Neutrophil (primary cell): ENCODE results near the gene NKD1.

ENCODE experiments used
- H3K27ac ChIP-seq: fragments of 200-600 bp; sonication (generic); 2 replicates; pipeline ENCODE4 v1.5.1; 2016; ENCODE audit warnings: mild to moderate bottlenecking, moderate library complexity
- H3K27me3 ChIP-seq: fragments of 200-600 bp; sonication (generic); 2 replicates; pipeline ENCODE4 v1.6.0; 2016; ENCODE audit warnings: mild to moderate bottlenecking
- H3K36me3 ChIP-seq: fragments of 200-600 bp; sonication (generic); 2 replicates; pipeline ENCODE4 v1.5.1; 2017
- H3K4me1 ChIP-seq, 2 experiments: fragments of 200-600 bp in 1 of 2; sonication (generic) in 1 of 2; 1 replicate in 1 of 2; 2 replicates in 1 of 2; pipeline versions ENCODE4 v1.5.1 to v1.6.1; 2013 to 2016; ENCODE audit warnings: low read depth in 1 of 2, low read length in 1 of 2, mild to moderate bottlenecking in 1 of 2, moderate library complexity in 1 of 2; ENCODE audit not compliant: control insufficient read depth in 1 of 2, insufficient read depth in 1 of 2
- H3K4me3 ChIP-seq, 2 experiments: fragments of 200-600 bp in 1 of 2; sonication (generic) in 1 of 2; 1 replicate in 1 of 2; 2 replicates in 1 of 2; pipeline ENCODE4 v1.5.1; 2013 to 2016; ENCODE audit warnings: low read depth in 1 of 2, low read length in 1 of 2, mild to moderate bottlenecking in 1 of 2, moderate library complexity in 1 of 2
- H3K9me3 ChIP-seq: fragments of 200-600 bp; sonication (generic); 2 replicates; pipeline ENCODE4 v1.5.1; 2016
- CTCF ChIP-seq: fragments of 200-600 bp; sonication (generic); IDR thresholded peaks from 2 replicates; pipeline ENCODE4 v1.5.1; 2016; ENCODE audit warnings: antibody characterized with exemption

Gene NKD1

GRCh38 chr16:50580180-50580798 is 32.1 kb downstream of the NKD1 start:
- Histone ChIP-seq H3K9me3 (no peaks in the 10 kb centered on the region), H3K4me3 (no peak overlapping the region), H3K4me1 (no peaks in the 10 kb centered on the region), H3K36me3 (no peaks in the 10 kb centered on the region), H3K27me3 (no peaks in the 10 kb centered on the region), H3K27ac (no peak overlapping the region)
- TF ChIP-seq CTCF = no peak

- Histone ChIP-seq H3K4me3 (no peak overlapping the region), H3K27me3 (no peaks in the 10 kb centered on the region), H3K27ac (no peak overlapping the region), H3K9me3 (no peaks in the 10 kb centered on the region), H3K4me1 (no peaks in the 10 kb centered on the region), H3K36me3 (no peaks in the 10 kb centered on the region)
- TF ChIP-seq CTCF = no peak
Observed at GRCh38 chr16:50581845-50582244, 33.6 kb downstream of the NKD1 start.

- Histone ChIP-seq H3K9me3 (no peaks in the 10 kb centered on the region), H3K27ac (no peak overlapping the region), H3K4me3 (no peak overlapping the region), H3K4me1 (no peaks in the 10 kb centered on the region), H3K36me3 (no peaks in the 10 kb centered on the region), H3K27me3 (no peaks in the 10 kb centered on the region)
- no peak for TF ChIP-seq CTCF
Observed at GRCh38 chr16:50583211-50583610, 35.0 kb downstream of the NKD1 start.

- no peak overlapping the region for H3K4me3 ChIP-seq
Observed at GRCh38 chr16:50584033-50584722, 36.0 kb downstream of the NKD1 start.

GRCh38 chr16:50585331-50585776 is 37.2 kb downstream of the NKD1 start:
- Histone ChIP-seq H3K9me3 (no peaks in the 10 kb centered on the region), H3K27me3 (no peaks in the 10 kb centered on the region), H3K27ac (no peak overlapping the region), H3K36me3 (no peaks in the 10 kb centered on the region), H3K4me1 (peaks cover 8 to 9% of the 10 kb centered on the region in 2 experiments), H3K4me3 (no peak overlapping the region)
- no peak for TF ChIP-seq CTCF

More at GRCh38 chr16:50584033-50584722, 36.0 kb downstream of the NKD1 start:
- no peak overlapping the region for H3K27ac ChIP-seq
- H3K27me3 ChIP-seq = no peaks in the 10 kb centered on the region
- H3K4me1 ChIP-seq = peaks cover 5 to 6% of the 10 kb centered on the region in 2 experiments
- H3K9me3 ChIP-seq = no peaks in the 10 kb centered on the region
- H3K36me3 ChIP-seq = no peaks in the 10 kb centered on the region
- TF ChIP-seq CTCF = no peak
